ENCODE data around the gene DPP8. TPM values are rescaled to one million over a fixed set of nuclear protein-coding genes. Genes with fewer than 3 reads are reported as not detected.

The DPP8 gene
- polyA plus RNA-seq, 1 of the 3 experiments (the other 2 are of a cell fraction): 14.1 TPM

- TF ChIP-seq, protein P1, sequence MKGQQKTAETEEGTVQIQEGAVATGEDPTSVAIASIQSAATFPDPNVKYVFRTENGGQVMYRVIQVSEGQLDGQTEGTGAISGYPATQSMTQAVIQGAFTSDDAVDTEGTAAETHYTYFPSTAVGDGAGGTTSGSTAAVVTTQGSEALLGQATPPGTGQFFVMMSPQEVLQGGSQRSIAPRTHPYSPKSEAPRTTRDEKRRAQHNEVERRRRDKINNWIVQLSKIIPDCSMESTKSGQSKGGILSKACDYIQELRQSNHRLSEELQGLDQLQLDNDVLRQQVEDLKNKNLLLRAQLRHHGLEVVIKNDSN (IDR thresholded peaks at IDR 0.05; ENCODE audit: borderline replicate concordance, low read depth): no peak
- TF ChIP-seq FOXJ3 (CRISPR knock-in tag; IDR thresholded peaks at IDR 0.05): no peak
- TF ChIP-seq RCOR1 (IDR thresholded peaks at IDR 0.05; ENCODE audit: low read length): no peak
- no peak for TF ChIP-seq NFIC (IDR thresholded peaks at IDR 0.05; ENCODE audit: borderline replicate concordance)
- no peak for TF ChIP-seq EP300 (IDR thresholded peaks at IDR 0.05; ENCODE audit: borderline replicate concordance in 1 of 2, low read depth in 1 of 2, low read length in 1 of 2)
- TF ChIP-seq ZBTB33 (IDR thresholded peaks at IDR 0.05; ENCODE audit: borderline replicate concordance, low read depth): no peak
- TF ChIP-seq POLR2AphosphoS5 (IDR thresholded peaks at IDR 0.05; ENCODE audit: low read depth, low read length): no peak
- TF ChIP-seq FOXM1 (IDR thresholded peaks at IDR 0.05; ENCODE audit: low read depth): no peak
- no peak for TF ChIP-seq MEF2A (IDR thresholded peaks at IDR 0.05; ENCODE audit: borderline replicate concordance, low read depth)
- no peak for TF ChIP-seq ELF1 (IDR thresholded peaks at IDR 0.05)
- TF ChIP-seq, protein P2, sequence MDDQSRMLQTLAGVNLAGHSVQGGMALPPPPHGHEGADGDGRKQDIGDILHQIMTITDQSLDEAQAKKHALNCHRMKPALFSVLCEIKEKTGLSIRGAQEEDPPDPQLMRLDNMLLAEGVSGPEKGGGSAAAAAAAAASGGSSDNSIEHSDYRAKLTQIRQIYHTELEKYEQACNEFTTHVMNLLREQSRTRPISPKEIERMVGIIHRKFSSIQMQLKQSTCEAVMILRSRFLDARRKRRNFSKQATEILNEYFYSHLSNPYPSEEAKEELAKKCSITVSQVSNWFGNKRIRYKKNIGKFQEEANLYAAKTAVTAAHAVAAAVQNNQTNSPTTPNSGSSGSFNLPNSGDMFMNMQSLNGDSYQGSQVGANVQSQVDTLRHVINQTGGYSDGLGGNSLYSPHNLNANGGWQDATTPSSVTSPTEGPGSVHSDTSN (IDR thresholded peaks at IDR 0.05): no peak
- no peak for TF ChIP-seq GATA2 (CRISPR knock-in tag; IDR thresholded peaks at IDR 0.05)
These were observed 3.9 kb upstream of the DPP8 start (continued) for GRCh38 chr15:65521350-65521749.

- POLR2A ChIA-PET: interaction anchor here (1.5 kb wide), 1 partner anchor 11 kb away, joined by 6 read pairs; the partner anchor contains the start of gene HACD3
- Histone ChIP-seq H3K4me2 (no peak overlapping the region), H4K20me1 (ENCODE audit: insufficient read depth) (peaks cover 22% of the 10 kb centered on the region), H3K27me3 (ENCODE audit: insufficient read depth) (no peaks in the 10 kb centered on the region), H2AFZ (ENCODE audit: low read depth) (no peak overlapping the region), H3K4me3 (ENCODE audit: low read depth in 2 of 2, low read length in 1 of 2) (no peak overlapping the region), H3K9me3 (no peaks in the 10 kb centered on the region), H3K27ac (ENCODE audit: low read depth in 2 of 2, low read length in 1 of 2) (no peak overlapping the region), H3F3A (replicated peaks; ENCODE audit: insufficient read depth) (peaks cover 4% of the 10 kb centered on the region), H3K9me2 (no peaks in the 10 kb centered on the region), H3K36me3 (replicated peaks in 1 of 2; ENCODE audit: control insufficient read depth in 1 of 2, insufficient read depth in 2 of 2, low read length in 1 of 2) (peaks cover 8 to 17% of the 10 kb centered on the region in 2 experiments), H3K9ac (no peak overlapping the region), H3K79me2 (ENCODE audit: insufficient read depth) (peaks cover 37% of the 10 kb centered on the region), H3K4me1 (ENCODE audit: control insufficient read depth in 1 of 2, insufficient read depth in 2 of 2, low read depth in 1 of 2, low read length in 1 of 2) (peaks cover 9 to 12% of the 10 kb centered on the region in 2 experiments; a peak in 3 of 4 replicates)
- DNase-seq: no peak
- CTCF ChIA-PET: interaction anchor here (0.5 to 1.1 kb wide), 6 partner anchors 8 to 114 kb away, joined by 3 to 6 read pairs (median 3); partner anchors contain the start of gene INTS14
- WGBS (ENCODE audit: low lambda C conversion rate): 88% methylated on average over 4 of the region's 4 CpGs
- TF ChIP-seq IRF3 (IDR thresholded peaks at IDR 0.05; ENCODE audit: low read depth, low read length) (no peak), ZBTB33 (IDR thresholded peaks at IDR 0.05; ENCODE audit: borderline replicate concordance, low read depth) (no peak), TAF1 (IDR thresholded peaks at IDR 0.05; ENCODE audit: borderline replicate concordance, low read depth, low read length) (no peak), RCOR1 (IDR thresholded peaks at IDR 0.05; ENCODE audit: low read length) (no peak), FOXM1 (IDR thresholded peaks at IDR 0.05; ENCODE audit: low read depth) (no peak), EP300 (IDR thresholded peaks at IDR 0.05; ENCODE audit: borderline replicate concordance in 1 of 2, low read depth in 1 of 2, low read length in 1 of 2) (no peak)
- TF ChIP-seq, protein P3, sequence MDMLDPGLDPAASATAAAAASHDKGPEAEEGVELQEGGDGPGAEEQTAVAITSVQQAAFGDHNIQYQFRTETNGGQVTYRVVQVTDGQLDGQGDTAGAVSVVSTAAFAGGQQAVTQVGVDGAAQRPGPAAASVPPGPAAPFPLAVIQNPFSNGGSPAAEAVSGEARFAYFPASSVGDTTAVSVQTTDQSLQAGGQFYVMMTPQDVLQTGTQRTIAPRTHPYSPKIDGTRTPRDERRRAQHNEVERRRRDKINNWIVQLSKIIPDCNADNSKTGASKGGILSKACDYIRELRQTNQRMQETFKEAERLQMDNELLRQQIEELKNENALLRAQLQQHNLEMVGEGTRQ (IDR thresholded peaks at IDR 0.05; ENCODE audit: borderline replicate concordance, low read depth, low read length): no peak
- TF ChIP-seq, protein P4, sequence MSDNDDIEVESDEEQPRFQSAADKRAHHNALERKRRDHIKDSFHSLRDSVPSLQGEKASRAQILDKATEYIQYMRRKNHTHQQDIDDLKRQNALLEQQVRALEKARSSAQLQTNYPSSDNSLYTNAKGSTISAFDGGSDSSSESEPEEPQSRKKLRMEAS (IDR thresholded peaks at IDR 0.05; ENCODE audit: low read depth): no peak
These were observed 1.3 kb upstream of the DPP8 start for GRCh38 chr15:65518633-65519285.
